Neural cell (in vitro differentiated cells): ENCODE data around the gene FGF6.

Experiments used
- EP300 ChIP-seq: fragments of 450-650 bp; conservative IDR thresholded peaks from 2 replicates; pipeline ENCODE4 v1.6.1; 2014; ENCODE audit warnings: antibody characterized with exemption, mild to moderate bottlenecking, moderate library complexity; ENCODE audit not compliant: poor library complexity, severe bottlenecking
- EZH2 ChIP-seq: fragments of 200-600, 300-800 bp; shearing (Covaris generic), sonication (generic); IDR thresholded peaks from 2 replicates; pipeline ENCODE4 v1.6.1; 2014; ENCODE audit warnings: antibody characterized with exemption, low read length, borderline replicate concordance, mild to moderate bottlenecking; ENCODE audit not compliant: insufficient read depth, poor library complexity, severe bottlenecking
- POLR2AphosphoS5 ChIP-seq: IDR thresholded peaks from 2 replicates; pipeline ENCODE4 v1.6.1; 2012
- RAD21 ChIP-seq: fragments of 450-650 bp; conservative IDR thresholded peaks from 2 replicates; pipeline ENCODE4 v1.6.1; 2014; ENCODE audit warnings: antibody characterized with exemption, mild to moderate bottlenecking, moderate library complexity
- REST ChIP-seq: IDR thresholded peaks from 2 replicates; pipeline ENCODE4 v1.6.1; 2012; ENCODE audit warnings: borderline replicate concordance
- TF ChIP-seq, protein P1 (sequence below): fragments of 450-650 bp; IDR thresholded peaks from 2 replicates; pipeline ENCODE4 v1.5.1; 2014; ENCODE audit warnings: antibody characterized with exemption, mild to moderate bottlenecking, moderate library complexity; ENCODE audit not compliant: poor library complexity, severe bottlenecking

DNA sequence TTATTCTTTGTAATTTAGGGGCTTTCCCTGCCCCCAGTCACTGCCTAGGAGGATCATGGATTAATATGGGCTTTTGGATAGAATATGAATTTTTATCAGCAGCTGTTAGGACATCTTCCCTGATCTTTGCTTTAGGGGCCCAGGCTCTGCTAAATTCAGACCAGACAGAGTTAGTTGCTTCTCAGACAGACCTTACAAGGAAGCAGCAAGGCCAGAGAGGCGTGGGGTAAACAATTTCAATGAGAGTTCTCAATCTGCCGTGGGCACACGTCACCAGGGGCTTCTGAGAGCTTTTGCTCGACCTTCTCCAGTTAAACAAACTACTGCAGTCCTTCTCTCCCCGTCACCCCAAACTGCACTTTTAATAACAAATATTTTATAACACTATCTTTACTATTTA is 27.7 kb downstream of the FGF6 start:
- TF ChIP-seq, protein P1, sequence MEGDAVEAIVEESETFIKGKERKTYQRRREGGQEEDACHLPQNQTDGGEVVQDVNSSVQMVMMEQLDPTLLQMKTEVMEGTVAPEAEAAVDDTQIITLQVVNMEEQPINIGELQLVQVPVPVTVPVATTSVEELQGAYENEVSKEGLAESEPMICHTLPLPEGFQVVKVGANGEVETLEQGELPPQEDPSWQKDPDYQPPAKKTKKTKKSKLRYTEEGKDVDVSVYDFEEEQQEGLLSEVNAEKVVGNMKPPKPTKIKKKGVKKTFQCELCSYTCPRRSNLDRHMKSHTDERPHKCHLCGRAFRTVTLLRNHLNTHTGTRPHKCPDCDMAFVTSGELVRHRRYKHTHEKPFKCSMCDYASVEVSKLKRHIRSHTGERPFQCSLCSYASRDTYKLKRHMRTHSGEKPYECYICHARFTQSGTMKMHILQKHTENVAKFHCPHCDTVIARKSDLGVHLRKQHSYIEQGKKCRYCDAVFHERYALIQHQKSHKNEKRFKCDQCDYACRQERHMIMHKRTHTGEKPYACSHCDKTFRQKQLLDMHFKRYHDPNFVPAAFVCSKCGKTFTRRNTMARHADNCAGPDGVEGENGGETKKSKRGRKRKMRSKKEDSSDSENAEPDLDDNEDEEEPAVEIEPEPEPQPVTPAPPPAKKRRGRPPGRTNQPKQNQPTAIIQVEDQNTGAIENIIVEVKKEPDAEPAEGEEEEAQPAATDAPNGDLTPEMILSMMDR: no peak
- TF ChIP-seq RAD21 (no peak), REST (no peak), EP300 (no peak), POLR2AphosphoS5 (no peak), EZH2 (no peak)
